Hepatocyte (in vitro differentiated cells): Measurements from ENCODE around the gene DCAF8L2. TPM values are rescaled to one million over a fixed set of nuclear protein-coding genes. Genes with fewer than 3 reads are reported as not detected.

Source experiments
- DNase-seq: peaks from one replicate; pipeline ENCODE4 v3.0.0-alpha.2; 2016; ENCODE audit warnings: low spot score
- H2AFZ ChIP-seq: fragments of 200-600 bp; sonication (generic); 2 replicates; pipeline ENCODE4 v1.6.0; 2016; ENCODE audit warnings: antibody characterized with exemption, mild to moderate bottlenecking
- H3K27ac ChIP-seq: fragments of 200-600 bp; sonication (generic); 2 replicates; pipeline ENCODE4 v1.5.1; 2016; ENCODE audit warnings: mild to moderate bottlenecking
- H3K27me3 ChIP-seq: fragments of 200-600 bp; sonication (generic); 2 replicates; pipeline ENCODE4 v1.6.1; 2016
- H3K36me3 ChIP-seq: fragments of 200-600 bp; sonication (generic); replicated peaks from 2 replicates; pipeline ENCODE4 v1.5.1; 2016; ENCODE audit warnings: low read depth; ENCODE audit not compliant: insufficient read depth
- H3K4me1 ChIP-seq: fragments of 200-600 bp; sonication (generic); 2 replicates; pipeline ENCODE4 v1.5.1; 2016; ENCODE audit warnings: mild to moderate bottlenecking, moderate library complexity; ENCODE audit not compliant: insufficient read depth
- H3K4me2 ChIP-seq: fragments of 200-600 bp; sonication (generic); 2 replicates; pipeline ENCODE4 v1.6.0; 2016
- H3K4me3 ChIP-seq: fragments of 200-600 bp; sonication (generic); 2 replicates; pipeline ENCODE4 v1.5.1; 2016; ENCODE audit warnings: mild to moderate bottlenecking
- H3K79me2 ChIP-seq: fragments of 200-600 bp; sonication (generic); 2 replicates; pipeline ENCODE4 v1.6.0; 2017; ENCODE audit warnings: mild to moderate bottlenecking
- H3K9me2 ChIP-seq: fragments of 200-600 bp; sonication (generic); replicated peaks from 2 replicates; pipeline ENCODE4 v1.6.0; 2017; ENCODE audit warnings: mild to moderate bottlenecking; ENCODE audit not compliant: insufficient read depth
- H3K9me3 ChIP-seq: fragments of 200-600 bp; sonication (generic); 2 replicates; pipeline ENCODE4 v1.5.1; 2016; ENCODE audit warnings: low read depth, mild to moderate bottlenecking
- H4K20me1 ChIP-seq: fragments of 200-600 bp; sonication (generic); 2 replicates; pipeline ENCODE4 v1.6.0; 2016; ENCODE audit warnings: mild to moderate bottlenecking; ENCODE audit not compliant: insufficient read depth, poor library complexity, severe bottlenecking
- EZH2 ChIP-seq: fragments of 200-600 bp; sonication (generic); IDR thresholded peaks from 2 replicates; pipeline ENCODE4 v1.6.1; 2016; ENCODE audit warnings: antibody characterized with exemption, mild to moderate bottlenecking, borderline replicate concordance
- EZH2phosphoT487 ChIP-seq: fragments of 200-600 bp; sonication (generic); IDR thresholded peaks from one replicate; pipeline ENCODE4 v1.6.1; 2018; ENCODE audit warnings: antibody characterized with exemption, mild to moderate bottlenecking, low read depth, moderate library complexity; ENCODE audit not compliant: unreplicated experiment, severe bottlenecking
- WGBS: methylation state at CpG from one replicate; pipeline ENCODE4 v1.1.6; 2016; ENCODE audit warnings: low lambda C conversion rate; ENCODE audit errors: missing lambda C conversion rate; 5-methylcytosine and 5-hydroxymethylcytosine counted together
- polyA plus RNA-seq: library from polyadenylated mRNA; unstranded; fragments of >200 nt; fragmentation: Nextera tagmentation; extraction: Ambion mirVana; gene quantifications from 2 replicates; pipeline ENCODE4 v1.2.1, GENCODE V29; 2016
- total RNA-seq: library from RNA; depleted of rRNA; stranded (reverse); fragments of >200 nt; gene quantifications from 2 replicates; pipeline ENCODE4 v1.2.3, GENCODE V29; 2014
- TF ChIP-seq, protein P1 (sequence below): fragments of 200-600 bp; sonication (generic); IDR thresholded peaks from 2 replicates; pipeline ENCODE4 v1.5.1; 2016; ENCODE audit warnings: antibody characterized with exemption, mild to moderate bottlenecking; ENCODE audit not compliant: poor library complexity

DCAF8L2 gene
- total and polyA plus RNA-seq, 2 experiments from 2014 or later, result not detected

DNA sequence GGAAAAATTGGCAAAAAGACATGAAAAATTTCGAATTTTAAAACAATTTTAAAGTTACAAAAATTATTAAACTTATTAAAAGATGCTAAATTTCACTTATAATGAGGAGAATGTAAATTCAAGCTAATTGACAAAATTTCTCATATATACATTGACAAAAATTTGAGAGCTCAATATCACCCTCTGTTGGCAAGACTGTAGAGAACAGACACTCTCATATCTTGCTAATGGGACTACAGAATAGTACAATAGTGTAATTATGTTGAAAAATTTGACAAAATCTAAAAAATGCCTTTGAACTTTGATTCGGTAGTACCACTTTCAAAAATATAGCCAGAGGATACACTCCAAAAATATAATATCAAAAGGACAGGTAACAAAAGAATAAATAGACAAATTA is 29.8 kb downstream of the DCAF8L2 start:
- no peaks in the 10 kb centered on the region for H3K9me3 ChIP-seq
- no peaks in the 10 kb centered on the region for H3K4me1 ChIP-seq
- no peak overlapping the region for H2AFZ ChIP-seq
- H3K27me3 ChIP-seq, result no peaks in the 10 kb centered on the region
- H3K4me3 ChIP-seq, result no peak overlapping the region
- no peaks in the 10 kb centered on the region for H3K79me2 ChIP-seq
- no peaks in the 10 kb centered on the region for H3K36me3 ChIP-seq
- no peaks in the 10 kb centered on the region for H4K20me1 ChIP-seq
- H3K4me2 ChIP-seq, result no peak overlapping the region
- DNase-seq, result peak; percentile 7
- WGBS, result 21% methylated on average over 2 of the region's 2 CpGs
- TF ChIP-seq EZH2, result no peak
- no peak for TF ChIP-seq EZH2phosphoT487
- TF ChIP-seq, protein P1, sequence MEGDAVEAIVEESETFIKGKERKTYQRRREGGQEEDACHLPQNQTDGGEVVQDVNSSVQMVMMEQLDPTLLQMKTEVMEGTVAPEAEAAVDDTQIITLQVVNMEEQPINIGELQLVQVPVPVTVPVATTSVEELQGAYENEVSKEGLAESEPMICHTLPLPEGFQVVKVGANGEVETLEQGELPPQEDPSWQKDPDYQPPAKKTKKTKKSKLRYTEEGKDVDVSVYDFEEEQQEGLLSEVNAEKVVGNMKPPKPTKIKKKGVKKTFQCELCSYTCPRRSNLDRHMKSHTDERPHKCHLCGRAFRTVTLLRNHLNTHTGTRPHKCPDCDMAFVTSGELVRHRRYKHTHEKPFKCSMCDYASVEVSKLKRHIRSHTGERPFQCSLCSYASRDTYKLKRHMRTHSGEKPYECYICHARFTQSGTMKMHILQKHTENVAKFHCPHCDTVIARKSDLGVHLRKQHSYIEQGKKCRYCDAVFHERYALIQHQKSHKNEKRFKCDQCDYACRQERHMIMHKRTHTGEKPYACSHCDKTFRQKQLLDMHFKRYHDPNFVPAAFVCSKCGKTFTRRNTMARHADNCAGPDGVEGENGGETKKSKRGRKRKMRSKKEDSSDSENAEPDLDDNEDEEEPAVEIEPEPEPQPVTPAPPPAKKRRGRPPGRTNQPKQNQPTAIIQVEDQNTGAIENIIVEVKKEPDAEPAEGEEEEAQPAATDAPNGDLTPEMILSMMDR, result peak; percentile 36
- H3K9me2 ChIP-seq, result no peaks in the 10 kb centered on the region
- H3K27ac ChIP-seq, result no peak overlapping the region

DNA sequence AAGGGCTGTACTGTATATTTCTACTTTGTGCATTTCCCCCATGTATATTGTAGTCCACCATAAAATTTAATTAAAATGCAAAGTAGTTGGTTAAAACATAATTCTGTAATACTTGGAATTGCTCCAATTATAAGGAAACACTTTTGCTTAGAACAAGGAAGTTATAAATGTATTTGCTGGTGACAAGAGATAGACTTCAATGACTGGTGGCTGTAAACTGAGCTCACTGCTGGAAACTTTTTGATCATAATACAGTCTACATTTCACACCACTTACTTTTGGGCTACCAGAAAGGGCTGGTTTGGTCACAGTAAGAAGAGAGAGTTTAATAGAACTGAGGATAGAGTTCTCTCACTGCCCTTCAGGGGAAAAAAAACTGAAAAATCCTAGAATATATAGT is 32.7 kb downstream of the DCAF8L2 start:
- Histone ChIP-seq H3K9me3 (no peaks in the 10 kb centered on the region), H3K27ac (no peak overlapping the region), H3K36me3 (no peaks in the 10 kb centered on the region), H3K27me3 (no peaks in the 10 kb centered on the region), H3K4me3 (no peak overlapping the region), H3K4me1 (no peaks in the 10 kb centered on the region), H4K20me1 (no peaks in the 10 kb centered on the region), H3K9me2 (no peaks in the 10 kb centered on the region), H3K79me2 (no peaks in the 10 kb centered on the region), H2AFZ (peak overlapping the region; percentile 43), H3K4me2 (no peak overlapping the region)
- TF ChIP-seq EZH2, result no peak
- TF ChIP-seq, protein P1, result no peak
- TF ChIP-seq EZH2phosphoT487, result no peak
- DNase-seq, result no peak

DNA sequence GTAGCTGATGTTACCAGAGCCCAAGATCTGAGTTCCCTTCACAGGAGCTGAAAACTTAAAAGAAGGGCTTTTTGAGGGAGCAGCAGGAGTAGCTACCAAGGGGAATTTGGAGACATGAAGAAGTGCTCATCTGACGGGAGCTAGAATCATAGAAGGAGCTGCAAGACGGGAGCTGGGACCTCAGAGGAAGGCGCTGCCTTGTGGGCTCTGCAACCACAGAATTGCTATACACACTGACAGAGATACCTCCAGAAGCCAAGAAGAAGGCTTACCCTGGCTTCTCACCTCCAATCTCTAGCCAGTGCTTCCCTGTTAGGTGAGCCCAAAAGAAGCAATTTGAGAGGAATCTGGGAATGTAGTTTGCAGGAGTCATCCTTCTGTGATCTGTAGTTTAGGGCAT is 35.9 kb downstream of the DCAF8L2 start:
- 68% methylated on average over 3 of the region's 3 CpGs for WGBS
- no peaks in the 10 kb centered on the region for H3K4me1 ChIP-seq
- DNase-seq, result no peak
- H3K27ac ChIP-seq, result no peak overlapping the region
- H3K36me3 ChIP-seq, result no peaks in the 10 kb centered on the region
- no peak overlapping the region for H2AFZ ChIP-seq
- no peak overlapping the region for H3K4me3 ChIP-seq
- TF ChIP-seq EZH2 (no peak), EZH2phosphoT487 (no peak)
- TF ChIP-seq, protein P1, result no peak
- no peaks in the 10 kb centered on the region for H3K79me2 ChIP-seq
- no peaks in the 10 kb centered on the region for H3K27me3 ChIP-seq
- no peaks in the 10 kb centered on the region for H3K9me3 ChIP-seq
- no peaks in the 10 kb centered on the region for H4K20me1 ChIP-seq
- no peak overlapping the region for H3K4me2 ChIP-seq
- H3K9me2 ChIP-seq, result no peaks in the 10 kb centered on the region

DNA sequence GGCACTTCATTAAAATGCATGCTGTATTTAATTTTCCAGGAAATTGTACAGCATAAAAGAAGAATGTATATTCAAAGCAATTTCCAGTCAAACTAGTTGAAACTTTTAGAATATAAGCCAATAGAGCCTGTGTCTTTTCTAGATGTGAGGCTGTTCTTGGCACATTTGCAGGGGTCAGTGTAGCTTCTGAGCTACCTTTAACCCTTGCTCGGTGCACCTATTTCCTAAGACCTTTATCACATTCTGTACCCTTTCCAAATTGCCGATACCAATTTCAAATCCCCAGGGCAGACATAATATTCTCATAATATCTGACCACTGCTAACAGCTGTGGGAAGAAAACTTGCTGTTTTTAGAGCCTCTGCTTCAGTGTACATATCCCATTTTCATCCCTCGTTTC is 43.2 kb downstream of the DCAF8L2 start:
- H3K4me2 ChIP-seq, result no peak overlapping the region
- TF ChIP-seq, protein P1, result no peak
- TF ChIP-seq EZH2phosphoT487, result no peak
- TF ChIP-seq EZH2, result no peak
- H3K27ac ChIP-seq, result no peak overlapping the region
- no peaks in the 10 kb centered on the region for H3K4me1 ChIP-seq
- H3K27me3 ChIP-seq, result no peaks in the 10 kb centered on the region
- H3K36me3 ChIP-seq, result no peaks in the 10 kb centered on the region
- 88% methylated on average over 3 of the region's 3 CpGs for WGBS
- no peak overlapping the region for H2AFZ ChIP-seq
- no peaks in the 10 kb centered on the region for H3K9me2 ChIP-seq
- no peak for DNase-seq
- H3K4me3 ChIP-seq, result no peak overlapping the region
- no peaks in the 10 kb centered on the region for H3K9me3 ChIP-seq
- no peaks in the 10 kb centered on the region for H3K79me2 ChIP-seq
- H4K20me1 ChIP-seq, result no peaks in the 10 kb centered on the region
